Measurements from ENCODE around the gene TGFBI.

TGFBI gene

GRCh38 chr5:136063778-136064465, 35.1 kb downstream of the TGFBI start:
- no peak for DNase-seq (ENCODE audit: low spot score)

DNA sequence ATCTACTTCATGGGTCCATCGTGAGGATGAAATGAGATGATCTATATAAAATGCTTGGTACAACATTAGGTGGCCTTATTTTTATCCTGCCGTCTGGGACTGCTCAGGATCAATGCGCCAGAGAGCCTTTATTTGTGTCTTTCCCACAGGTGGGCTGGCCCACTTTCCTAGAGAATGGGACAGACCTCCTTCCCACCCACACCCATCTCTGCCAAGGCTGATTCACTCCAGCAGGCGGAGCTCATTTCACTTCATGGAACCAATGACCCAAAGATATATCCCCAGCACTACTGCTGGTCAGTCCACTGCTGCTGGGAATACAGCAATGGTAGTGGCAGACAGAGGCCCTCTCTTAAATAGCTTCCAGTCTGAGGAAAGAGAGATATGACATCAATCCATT, 35.7 kb downstream of the TGFBI start:
- no peak for DNase-seq (ENCODE audit: low spot score)

DNA sequence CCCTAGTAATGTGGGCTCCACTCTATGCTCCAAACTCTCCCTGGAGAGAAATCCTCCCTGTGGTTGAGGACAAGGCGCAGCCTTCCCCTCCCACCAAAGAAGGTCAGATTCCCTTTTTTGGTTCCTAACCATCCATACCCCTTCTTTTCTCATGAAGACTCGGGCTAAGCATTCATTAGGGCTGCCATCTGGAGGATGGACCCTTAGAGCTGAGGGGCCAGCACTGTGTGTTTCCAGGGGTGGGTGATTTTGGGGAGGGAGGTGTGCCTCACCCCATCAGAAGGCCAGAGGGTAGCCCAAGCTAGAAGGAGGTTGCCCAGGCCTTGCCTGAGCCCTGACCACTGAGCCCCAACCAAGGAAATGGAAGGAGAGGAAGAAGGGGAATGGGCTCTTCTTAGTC, 36.8 kb downstream of the TGFBI start:
- no peak for DNase-seq (ENCODE audit: low spot score)

DNA sequence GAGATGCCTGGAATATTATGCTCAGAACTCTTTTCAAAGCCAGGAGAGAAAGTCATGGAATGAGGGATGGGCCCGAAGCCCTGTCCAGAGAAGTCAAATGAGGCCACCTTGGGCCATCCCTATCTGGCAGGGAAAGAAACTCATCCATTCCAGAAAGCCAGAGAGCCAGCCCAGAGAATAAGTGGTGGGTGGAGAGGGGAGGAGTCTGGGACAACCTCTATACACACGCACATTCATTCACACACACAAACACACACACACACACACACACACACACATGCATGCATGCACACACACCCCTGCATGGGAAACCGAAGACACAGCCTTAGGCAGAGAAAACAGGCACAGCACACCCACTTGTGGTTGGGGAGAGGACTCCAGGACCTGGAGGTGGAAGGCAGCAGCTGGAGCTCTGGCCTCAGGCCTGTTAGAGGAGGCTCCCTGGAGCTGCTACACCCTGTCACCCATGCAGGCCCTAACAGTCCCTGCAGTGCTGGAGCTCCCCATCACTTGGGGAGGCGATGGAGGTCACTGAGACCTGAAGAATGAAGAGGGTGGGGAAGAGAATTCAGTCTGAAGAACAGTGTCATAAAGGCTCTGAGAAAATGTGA, 38.0 kb downstream of the TGFBI start:
- DNase-seq (ENCODE audit: low spot score) = no peak

- DNase-seq (ENCODE audit: low spot score) = no peak
Observed at GRCh38 chr5:136067422-136067821, 38.6 kb downstream of the TGFBI start.

DNA sequence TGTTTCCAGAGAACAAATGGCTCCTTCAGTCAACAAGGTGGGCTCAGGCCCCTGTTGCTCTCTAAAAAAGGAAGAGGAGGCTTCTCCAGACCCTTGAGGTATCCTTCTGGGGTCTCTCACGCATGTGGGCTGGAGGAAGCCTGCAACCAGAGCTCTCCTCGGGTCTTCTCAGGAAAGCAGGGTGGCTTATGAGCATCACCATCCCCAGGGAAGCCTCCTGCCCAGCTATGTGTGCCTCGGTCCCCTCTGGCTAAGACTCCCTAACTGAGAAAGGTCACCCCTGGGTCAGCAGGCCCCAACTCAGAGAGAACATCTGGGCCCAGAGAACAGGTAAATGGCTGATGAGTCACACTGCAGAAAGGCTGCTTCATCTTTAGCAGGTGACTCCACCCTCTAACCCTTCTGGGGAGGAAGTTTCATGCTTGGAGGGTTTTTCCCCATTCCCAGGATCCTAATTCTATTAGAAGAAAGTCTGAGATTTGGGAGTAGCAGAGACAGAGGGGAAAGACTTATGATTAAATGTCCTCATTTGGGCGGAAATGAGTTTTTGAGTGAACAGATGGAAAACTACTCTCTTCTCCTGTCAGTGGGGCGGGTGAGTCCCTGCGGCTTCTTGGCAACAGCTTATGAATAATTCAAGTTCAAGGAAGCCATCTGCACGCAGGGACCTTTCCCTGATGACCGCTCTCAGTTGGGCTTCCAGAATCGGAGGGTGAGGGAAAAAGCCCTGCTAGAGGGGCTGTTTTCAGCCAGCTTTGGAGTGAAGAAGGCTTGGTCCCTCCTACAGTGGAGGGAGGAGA, 41.9 kb downstream of the TGFBI start:
- DNase-seq (ENCODE audit: low spot score) = no peak

GRCh38 chr5:136073714-136074529, 45.1 kb downstream of the TGFBI start:
- DNase-seq (ENCODE audit: low spot score) = no peak

GRCh38 chr5:136075466-136075891, 46.7 kb downstream of the TGFBI start:
- DNase-seq (ENCODE audit: low spot score) = no peak

DNA sequence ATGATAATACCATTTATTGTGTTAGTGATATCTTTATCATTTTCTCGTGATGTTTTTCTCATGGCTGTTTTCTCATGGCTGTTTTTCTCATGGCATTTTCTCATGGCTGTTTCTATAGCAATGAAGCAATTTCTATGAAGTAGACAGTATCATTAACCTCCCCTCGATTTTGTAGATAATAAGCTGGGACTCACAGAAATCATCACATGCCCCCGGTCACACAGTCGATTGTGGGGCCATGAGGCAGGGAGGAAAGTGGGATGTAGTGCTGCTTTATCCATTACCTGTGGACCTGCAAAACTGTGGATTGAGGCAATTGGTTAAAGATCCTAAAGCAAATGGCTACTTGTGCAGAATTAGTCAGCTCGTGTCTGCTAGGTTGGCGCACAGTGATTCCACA, 47.3 kb downstream of the TGFBI start:
- no peak for DNase-seq (ENCODE audit: low spot score)

DNA sequence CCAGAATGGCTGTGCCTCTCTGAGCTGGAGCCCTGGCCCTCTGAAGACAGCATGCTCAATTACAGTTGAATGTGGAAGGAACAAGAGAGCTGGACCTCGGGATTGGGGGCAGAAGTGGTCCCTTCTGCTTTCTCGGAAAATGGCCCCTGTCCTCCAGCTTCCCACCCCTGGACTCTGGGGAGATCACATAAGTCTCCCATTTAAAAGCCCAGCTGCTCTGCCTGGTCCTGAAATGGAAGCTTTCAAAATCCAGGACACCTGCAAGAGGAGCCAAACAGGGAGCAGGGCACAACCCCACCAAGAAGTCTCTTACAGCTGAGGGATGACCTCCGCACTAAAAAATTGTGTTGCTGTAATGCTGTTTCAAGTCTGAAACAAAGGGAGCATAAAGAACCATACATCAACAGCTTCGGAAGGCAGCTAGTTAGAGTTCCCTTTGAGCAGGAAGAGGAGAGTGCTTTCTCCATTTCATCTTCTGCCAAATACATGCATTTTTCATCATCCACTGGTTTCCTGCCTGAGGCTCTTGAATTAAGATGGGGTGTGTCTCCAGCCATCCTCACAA, 48.2 kb downstream of the TGFBI start:
- DNase-seq (ENCODE audit: low spot score) = no peak

GRCh38 chr5:136079195-136079985, 50.6 kb downstream of the TGFBI start:
- DNase-seq (ENCODE audit: low spot score) = no peak

DNA sequence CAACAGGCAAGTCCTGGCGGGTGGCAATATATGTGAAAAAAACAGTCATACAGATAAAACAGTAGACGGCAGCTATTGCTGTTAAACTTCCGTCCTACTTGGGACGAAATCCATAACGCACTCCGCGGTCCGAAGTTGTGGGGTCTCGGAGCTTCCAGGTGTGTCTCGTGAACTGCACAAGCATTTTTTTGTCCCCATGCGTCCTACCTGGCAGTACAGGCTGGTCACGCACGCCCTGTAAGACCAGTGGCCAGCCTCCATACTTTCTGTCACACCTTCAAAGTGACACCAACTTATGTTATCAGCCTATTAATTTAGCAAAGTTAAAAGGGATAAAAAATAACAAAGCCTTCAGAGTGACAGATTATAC, 51.3 kb downstream of the TGFBI start:
- no peak for DNase-seq (ENCODE audit: low spot score)

DNA sequence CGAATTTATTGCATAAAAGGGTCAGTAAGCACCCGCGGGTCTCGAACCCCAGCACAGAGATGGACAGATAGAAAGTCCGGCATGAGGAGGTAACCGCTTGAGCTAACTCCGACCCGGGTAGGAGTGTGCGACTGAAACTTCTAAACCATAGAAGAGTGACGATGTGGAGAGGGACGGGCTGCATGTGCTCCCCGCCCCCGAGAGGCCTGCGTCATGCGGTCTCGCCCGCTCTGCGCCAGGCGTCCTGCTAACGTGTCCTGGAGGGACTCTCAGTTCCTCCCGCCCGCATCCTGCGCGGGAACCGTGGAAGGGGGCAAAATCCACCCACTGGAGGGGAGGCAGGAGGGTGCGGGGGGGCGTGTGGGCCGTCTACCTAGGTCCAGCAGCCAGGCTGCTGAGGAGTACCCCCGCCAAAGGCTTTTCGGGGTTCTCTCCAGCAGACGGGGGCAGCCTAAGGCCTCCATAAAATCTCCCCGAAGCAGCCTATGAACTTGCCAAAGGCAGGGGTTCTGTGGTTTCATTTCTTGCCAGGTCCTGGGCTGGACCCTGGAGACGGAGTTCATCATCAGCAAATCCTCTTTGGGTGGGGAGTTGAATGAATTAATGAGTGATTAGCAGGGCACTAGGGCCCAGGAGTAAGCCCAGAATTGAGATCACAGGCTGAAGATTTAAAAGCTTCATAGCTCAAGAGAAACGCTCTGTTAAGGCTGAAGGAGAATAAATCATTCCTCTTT, 51.9 kb downstream of the TGFBI start:
- peak; percentile 41 for DNase-seq (ENCODE audit: low spot score)

GRCh38 chr5:136081217-136081591, 52.4 kb downstream of the TGFBI start:
- DNase-seq (ENCODE audit: low spot score) = no peak

GRCh38 chr5:136082390-136083193, 53.8 kb downstream of the TGFBI start:
- DNase-seq (ENCODE audit: low spot score) = peak; percentile 57

- DNase-seq (ENCODE audit: low spot score) = no peak
Observed at GRCh38 chr5:136084698-136085097, 55.9 kb downstream of the TGFBI start.

GRCh38 chr5:136086783-136087566, 58.2 kb downstream of the TGFBI start:
- DNase-seq (ENCODE audit: low spot score) = no peak

GRCh38 chr5:136087961-136088871, 59.4 kb downstream of the TGFBI start:
- no peak for DNase-seq (ENCODE audit: low spot score)
